ENCODE results near the gene RGS16. TPM values are rescaled to one million over a fixed set of nuclear protein-coding genes. Genes with fewer than 3 reads are reported as not detected.

The RGS16 gene
- polyA plus RNA-seq, 1 donor (not counting 4 experiments of a cell fraction or from before 2014, with no cell fraction given): 0.34 TPM

DNA sequence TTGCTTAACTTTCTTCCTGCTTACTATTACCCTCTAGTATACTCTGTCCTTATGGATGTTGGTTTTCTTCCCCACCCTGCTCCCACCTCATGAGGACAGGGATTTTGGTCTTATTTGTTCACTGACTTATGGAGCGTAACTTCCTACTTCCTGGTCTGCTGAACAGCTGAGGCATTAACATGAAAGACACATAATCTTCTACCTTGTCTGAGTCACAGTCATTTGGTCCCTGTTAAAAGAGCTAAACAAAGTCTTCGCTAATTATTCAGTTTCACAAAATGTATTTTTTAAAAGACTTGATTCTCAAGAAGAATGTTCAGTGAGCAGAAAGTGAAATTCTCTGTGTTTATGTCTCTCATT is 33.6 kb downstream of the RGS16 start:
- Histone ChIP-seq H3K27me3 (ENCODE audit: control insufficient read depth, extremely low read depth, insufficient read depth, low read length) (no peaks in the 10 kb centered on the region), H4K20me1 (ENCODE audit: control insufficient read depth, extremely low read depth, insufficient read depth, low read length) (no peaks in the 10 kb centered on the region), H3K4me2 (ENCODE audit: control insufficient read depth, extremely low read depth, insufficient read depth, low read depth, low read length) (no peak overlapping the region), H3K36me3 (ENCODE audit: control insufficient read depth in 2 of 2, extremely low read depth in 1 of 2, insufficient read depth in 2 of 2, low read length in 2 of 2) (no peaks in the 10 kb centered on the region), H2AFZ (ENCODE audit: control insufficient read depth, low read length) (no peak overlapping the region), H3K4me3 (ENCODE audit: control insufficient read depth in 2 of 3, extremely low read depth in 1 of 3, insufficient read depth in 2 of 3, low read depth in 1 of 3, low read length in 3 of 3) (no peak overlapping the region), H3K79me2 (ENCODE audit: control insufficient read depth, insufficient read depth, low read length) (no peaks in the 10 kb centered on the region), H3K27ac (ENCODE audit: control insufficient read depth, insufficient read depth, low read length) (no peak overlapping the region), H3K4me1 (ENCODE audit: control insufficient read depth, extremely low read depth, insufficient read depth, low read length) (peaks cover 7% of the 10 kb centered on the region), H3K9me1 (ENCODE audit: control insufficient read depth, extremely low read depth, insufficient read depth, low read length) (no peaks in the 10 kb centered on the region), H3K9me3 (ENCODE audit: control insufficient read depth, low read depth, low read length) (no peaks in the 10 kb centered on the region), H3K9ac (ENCODE audit: control insufficient read depth, extremely low read depth, insufficient read depth, low read length) (no peak overlapping the region)
- DNase-seq (ENCODE audit: low read depth, low spot score) (no peak), FAIRE-seq (no peak)
- TF ChIP-seq CTCF (optimal IDR thresholded peaks at IDR 0.05 in 1 of 3, IDR thresholded peaks at IDR 0.05 in 1 of 3, conservative IDR thresholded peaks at IDR 0.05 in 1 of 3; ENCODE audit: extremely low read depth in 1 of 3, insufficient read depth in 2 of 3, low read length in 3 of 3): no peak
- no peak for TF ChIP-seq EZH2 (IDR thresholded peaks at IDR 0.05; ENCODE audit: low read length)
- dilution Hi-C loops (cut with MboI; ENCODE audit: extremely low pct_ligation_motif_present, low sequenced_read_pairs): no loop called here

DNA sequence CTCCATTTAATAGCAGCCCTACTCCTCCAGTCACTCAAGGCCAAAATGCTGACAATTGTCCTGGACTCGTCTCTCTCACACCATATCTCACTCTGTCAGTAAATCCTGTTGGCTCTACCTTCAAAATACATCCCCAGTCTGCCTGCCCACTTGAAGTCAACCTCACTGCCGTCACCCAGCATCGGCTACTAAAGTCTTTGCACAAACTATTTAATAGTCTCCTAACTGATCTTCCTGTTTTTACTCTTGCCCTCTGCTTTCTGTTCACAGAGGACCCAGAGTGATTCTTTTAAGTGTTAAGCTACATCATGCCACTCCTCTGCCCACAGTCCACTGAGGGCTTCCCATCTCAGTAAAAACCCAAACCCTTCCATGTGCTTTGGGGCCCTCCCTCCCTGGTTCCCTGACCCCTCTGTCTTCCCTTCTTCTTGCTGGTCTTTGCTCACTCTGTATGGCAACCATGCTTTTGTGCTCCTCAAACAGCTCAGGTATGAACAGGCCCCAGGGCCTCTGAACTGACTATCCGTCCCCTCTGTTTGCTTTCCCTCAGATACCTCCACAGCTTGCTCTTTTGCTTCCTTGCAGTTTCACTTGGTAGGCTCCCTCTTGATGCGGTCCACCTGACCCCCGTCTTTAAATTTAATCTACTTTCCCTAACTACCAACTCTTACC is 34.1 kb downstream of the RGS16 start:
- H3K9ac ChIP-seq (ENCODE audit: control insufficient read depth, extremely low read depth, insufficient read depth, low read length): no peak overlapping the region
- H3K4me2 ChIP-seq (ENCODE audit: control insufficient read depth, extremely low read depth, insufficient read depth, low read depth, low read length): no peak overlapping the region
- no peak overlapping the region for H3K27ac ChIP-seq (ENCODE audit: control insufficient read depth, insufficient read depth, low read length)
- DNase-seq (ENCODE audit: low read depth, low spot score): no peak
- H3K79me2 ChIP-seq (ENCODE audit: control insufficient read depth, insufficient read depth, low read length): no peaks in the 10 kb centered on the region
- H3K9me3 ChIP-seq (ENCODE audit: control insufficient read depth, low read depth, low read length): no peaks in the 10 kb centered on the region
- TF ChIP-seq EZH2 (IDR thresholded peaks at IDR 0.05; ENCODE audit: low read length) (no peak), CTCF (optimal IDR thresholded peaks at IDR 0.05 in 1 of 3, IDR thresholded peaks at IDR 0.05 in 1 of 3, conservative IDR thresholded peaks at IDR 0.05 in 1 of 3; ENCODE audit: extremely low read depth in 1 of 3, insufficient read depth in 2 of 3, low read length in 3 of 3) (no peak)
- no peaks in the 10 kb centered on the region for H4K20me1 ChIP-seq (ENCODE audit: control insufficient read depth, extremely low read depth, insufficient read depth, low read length)
- H3K27me3 ChIP-seq (ENCODE audit: control insufficient read depth, extremely low read depth, insufficient read depth, low read length): no peaks in the 10 kb centered on the region
- no peak for FAIRE-seq
- H3K36me3 ChIP-seq (ENCODE audit: control insufficient read depth in 2 of 2, extremely low read depth in 1 of 2, insufficient read depth in 2 of 2, low read length in 2 of 2): no peaks in the 10 kb centered on the region
- dilution Hi-C loops (cut with MboI; ENCODE audit: extremely low pct_ligation_motif_present, low sequenced_read_pairs): no loop called here
- H3K4me3 ChIP-seq (ENCODE audit: control insufficient read depth in 2 of 3, extremely low read depth in 1 of 3, insufficient read depth in 2 of 3, low read depth in 1 of 3, low read length in 3 of 3): no peak overlapping the region
- H2AFZ ChIP-seq (ENCODE audit: control insufficient read depth, low read length): no peak overlapping the region
- H3K9me1 ChIP-seq (ENCODE audit: control insufficient read depth, extremely low read depth, insufficient read depth, low read length): no peaks in the 10 kb centered on the region
- peaks cover 2% of the 10 kb centered on the region for H3K4me1 ChIP-seq (ENCODE audit: control insufficient read depth, extremely low read depth, insufficient read depth, low read length)

Measured in keratinocyte (primary cell).